Transverse colon (tissue), 4 donors: Measurements from ENCODE around the gene LCE7A.

ENCODE experiments used
- CTCF ChIP-seq, 5 experiments: fragments of 200-600 bp in 3 of 5; fragments of 450-650 bp in 2 of 5; sonication (generic) in 3 of 5; IDR thresholded peaks; 1 replicate in 2 of 5; 2 replicates in 3 of 5; pipeline ENCODE4 v1.5.1; 2016 to 2017; ENCODE audit warnings: antibody characterized with exemption in 5 of 5, inconsistent platforms in 3 of 5, mild to moderate bottlenecking in 2 of 5, moderate library complexity in 1 of 5
- EP300 ChIP-seq: sonication (generic); formaldehyde crosslinking; IDR thresholded peaks from one replicate; pipeline ENCODE4 v1.6.1; 2017; ENCODE audit warnings: antibody characterized with exemption, low read depth
- POLR2A ChIP-seq: fragments of 450-650 bp; IDR thresholded peaks from one replicate; pipeline ENCODE4 v1.6.1; 2016; ENCODE audit warnings: antibody characterized with exemption, mild to moderate bottlenecking, moderate library complexity
- POLR2AphosphoS5 ChIP-seq, 3 donors: sonication (generic); formaldehyde crosslinking; IDR thresholded peaks; one replicate each; pipeline ENCODE4 v1.6.1; 2016; ENCODE audit warnings: antibody characterized with exemption in 3 of 3

- TF ChIP-seq CTCF (IDR thresholded peaks at IDR 0.05) (no peak), POLR2A (no peak), POLR2AphosphoS5 (IDR thresholded peaks at IDR 0.05) (no peak), EP300 (no peak)
Observed at GRCh38 chr1:152876827-152877226, 17.0 kb downstream of the LCE7A start.
